Stomach (tissue), 4 donors: ENCODE results near the gene KCNQ1.

Experiments
- POLR2AphosphoS5 ChIP-seq, 3 donors: sonication (generic); formaldehyde crosslinking; IDR thresholded peaks; one replicate each; pipeline ENCODE4 v1.6.1; 2016; ENCODE audit warnings: antibody characterized with exemption in 3 of 3
- TF ChIP-seq, protein P1 (sequence below), 7 experiments: fragments of 450-650 bp in 4 of 7; fragments of 200-600 bp in 3 of 7; sonication (generic) in 3 of 7; IDR thresholded peaks; one replicate each; pipeline ENCODE4 v1.5.1; 2016 to 2019; ENCODE audit warnings: antibody characterized with exemption in 7 of 7, control low read depth in 2 of 7, mild to moderate bottlenecking in 1 of 7

GRCh38 chr11:2742201-2742600, 297.4 kb downstream of the KCNQ1 start:
- TF ChIP-seq POLR2AphosphoS5 (IDR thresholded peaks at IDR 0.05): no peak
- TF ChIP-seq, protein P1, sequence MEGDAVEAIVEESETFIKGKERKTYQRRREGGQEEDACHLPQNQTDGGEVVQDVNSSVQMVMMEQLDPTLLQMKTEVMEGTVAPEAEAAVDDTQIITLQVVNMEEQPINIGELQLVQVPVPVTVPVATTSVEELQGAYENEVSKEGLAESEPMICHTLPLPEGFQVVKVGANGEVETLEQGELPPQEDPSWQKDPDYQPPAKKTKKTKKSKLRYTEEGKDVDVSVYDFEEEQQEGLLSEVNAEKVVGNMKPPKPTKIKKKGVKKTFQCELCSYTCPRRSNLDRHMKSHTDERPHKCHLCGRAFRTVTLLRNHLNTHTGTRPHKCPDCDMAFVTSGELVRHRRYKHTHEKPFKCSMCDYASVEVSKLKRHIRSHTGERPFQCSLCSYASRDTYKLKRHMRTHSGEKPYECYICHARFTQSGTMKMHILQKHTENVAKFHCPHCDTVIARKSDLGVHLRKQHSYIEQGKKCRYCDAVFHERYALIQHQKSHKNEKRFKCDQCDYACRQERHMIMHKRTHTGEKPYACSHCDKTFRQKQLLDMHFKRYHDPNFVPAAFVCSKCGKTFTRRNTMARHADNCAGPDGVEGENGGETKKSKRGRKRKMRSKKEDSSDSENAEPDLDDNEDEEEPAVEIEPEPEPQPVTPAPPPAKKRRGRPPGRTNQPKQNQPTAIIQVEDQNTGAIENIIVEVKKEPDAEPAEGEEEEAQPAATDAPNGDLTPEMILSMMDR (IDR thresholded peaks at IDR 0.05): no peak
